Suprapubic skin (tissue), 4 donors: ENCODE measurements around the gene STOML1. TPM values are rescaled to one million over a fixed set of nuclear protein-coding genes. Genes with fewer than 3 reads are reported as not detected.
"Not testable (repeated sequence)": the region's sequence is repeated elsewhere in the genome, so short reads cannot be mapped to it uniquely, and the experiment has no call there.

Source experiments
- DNase-seq, 2 donors: peaks; one replicate each; pipeline ENCODE4 v3.0.0-alpha.2; 2019; ENCODE audit warnings: low spot score in 2 of 2
- H3K27ac ChIP-seq: fragments of 200-600 bp; sonication (generic); one replicate; pipeline ENCODE4 v1.5.1; 2019
- H3K27me3 ChIP-seq: fragments of 200-600 bp; sonication (generic); one replicate; pipeline ENCODE4 v1.5.1; 2019
- H3K36me3 ChIP-seq: fragments of 200-600 bp; sonication (generic); one replicate; pipeline ENCODE4 v1.5.1; 2019
- H3K4me1 ChIP-seq: fragments of 200-600 bp; sonication (generic); one replicate; pipeline ENCODE4 v1.5.1; 2019
- H3K4me3 ChIP-seq: fragments of 200-600 bp; sonication (generic); one replicate; pipeline ENCODE4 v1.5.1; 2019; ENCODE audit warnings: mild to moderate bottlenecking
- H3K9me3 ChIP-seq: fragments of 200-600 bp; sonication (generic); one replicate; pipeline ENCODE4 v1.5.1; 2019
- CTCF ChIP-seq, 2 donors: fragments of 200-600 bp in 1 of 2; fragments of 450-650 bp in 1 of 2; sonication (generic) in 1 of 2; IDR thresholded peaks; one replicate each; pipeline ENCODE4 v1.5.1; 2016 to 2019; ENCODE audit warnings: antibody characterized with exemption in 2 of 2, mild to moderate bottlenecking in 1 of 2, moderate library complexity in 1 of 2
- EP300 ChIP-seq: sonication (generic); formaldehyde crosslinking; IDR thresholded peaks from one replicate; pipeline ENCODE4 v1.6.1; 2017; ENCODE audit warnings: antibody characterized with exemption
- POLR2A ChIP-seq, 2 donors: fragments of 450-650 bp; IDR thresholded peaks; one replicate each; pipeline ENCODE4 v1.6.1; 2017; ENCODE audit warnings: antibody characterized with exemption in 2 of 2, mild to moderate bottlenecking in 2 of 2, moderate library complexity in 2 of 2
- POLR2AphosphoS5 ChIP-seq, 3 donors: sonication (generic); formaldehyde crosslinking; IDR thresholded peaks; one replicate each; pipeline ENCODE4 v1.6.1; 2017; ENCODE audit warnings: antibody characterized with exemption in 3 of 3
- WGBS: methylation state at CpG from one replicate; pipeline ENCODE4 v1.1.5; 2018; 5-methylcytosine and 5-hydroxymethylcytosine counted together
- total RNA-seq, 4 donors: library from RNA; depleted of rRNA; stranded (reverse); fragments of >200 nt; gene quantifications; one replicate each; pipeline ENCODE4 v1.1.0, GENCODE V29; 2016

Gene STOML1
- total RNA-seq, 4 donors from 2014 or later, result 9.7 to 25.3 (median 10.7) TPM

- no peaks in the 10 kb centered on the region for H3K27me3 ChIP-seq
- DNase-seq, result no peak
- TF ChIP-seq EP300 (no peak), CTCF (IDR thresholded peaks at IDR 0.05) (no peak), POLR2AphosphoS5 (IDR thresholded peaks at IDR 0.05) (no peak), POLR2A (IDR thresholded peaks at IDR 0.05) (no peak)
- H3K27ac ChIP-seq, result no peak overlapping the region
- H3K36me3 ChIP-seq, result peaks cover under 1% of the 10 kb centered on the region
- peaks cover 19% of the 10 kb centered on the region for H3K4me1 ChIP-seq
- H3K4me3 ChIP-seq, result no peak overlapping the region
- no peaks in the 10 kb centered on the region for H3K9me3 ChIP-seq
- WGBS, result 89% methylated on average over 10 of the region's 10 CpGs
These were observed 50.0 kb downstream of the STOML1 start for GRCh38 chr15:73941871-73942635.

GRCh38 chr15:73941449-73941848, 50.6 kb downstream of the STOML1 start:
- DNase-seq, result peak in 1 of 2 donors; percentile 34
- Histone ChIP-seq H3K4me3 (no peak overlapping the region), H3K4me1 (peaks cover 23% of the 10 kb centered on the region), H3K9me3 (no peaks in the 10 kb centered on the region), H3K36me3 (no peaks in the 10 kb centered on the region), H3K27me3 (no peaks in the 10 kb centered on the region), H3K27ac (no peak overlapping the region)
- whole genome bisulfite sequencing, result 79% methylated on average over 3 of the region's 3 CpGs
- no peak for TF ChIP-seq CTCF (IDR thresholded peaks at IDR 0.05)
- no peak for TF ChIP-seq POLR2AphosphoS5 (IDR thresholded peaks at IDR 0.05)
- TF ChIP-seq EP300, result no peak
- no peak for TF ChIP-seq POLR2A (IDR thresholded peaks at IDR 0.05)

- Histone ChIP-seq H3K36me3 (no peaks in the 10 kb centered on the region), H3K4me1 (peaks cover 27% of the 10 kb centered on the region), H3K4me3 (no peak overlapping the region), H3K9me3 (no peaks in the 10 kb centered on the region), H3K27ac (no peak overlapping the region), H3K27me3 (no peaks in the 10 kb centered on the region)
- 83% methylated on average over 1 of the region's 1 CpG for WGBS
- TF ChIP-seq EP300, result no peak
- no peak for TF ChIP-seq CTCF (IDR thresholded peaks at IDR 0.05)
- no peak for DNase-seq
These were observed 51.1 kb downstream of the STOML1 start for GRCh38 chr15:73941044-73941443.

GRCh38 chr15:73940061-73940981, 51.8 kb downstream of the STOML1 start:
- peak in 1 of 2 donors; percentile 20 for DNase-seq
- Histone ChIP-seq H3K36me3 (no peaks in the 10 kb centered on the region), H3K27ac (no peak overlapping the region), H3K4me3 (no peak overlapping the region), H3K9me3 (no peaks in the 10 kb centered on the region), H3K4me1 (peaks cover 35% of the 10 kb centered on the region), H3K27me3 (no peaks in the 10 kb centered on the region)
- WGBS, result 71% methylated on average over 7 of the region's 8 CpGs
- TF ChIP-seq EP300 (no peak), CTCF (IDR thresholded peaks at IDR 0.05) (no peak), POLR2A (IDR thresholded peaks at IDR 0.05) (no peak), POLR2AphosphoS5 (IDR thresholded peaks at IDR 0.05) (no peak)

- 70% methylated on average over 4 of the region's 4 CpGs for WGBS
- Histone ChIP-seq H3K4me3 (no peak overlapping the region), H3K9me3 (no peaks in the 10 kb centered on the region), H3K4me1 (peaks cover 42% of the 10 kb centered on the region), H3K36me3 (no peaks in the 10 kb centered on the region), H3K27ac (no peak overlapping the region), H3K27me3 (no peaks in the 10 kb centered on the region)
- peak in 1 of 2 donors; percentile 44 for DNase-seq
- TF ChIP-seq CTCF (IDR thresholded peaks at IDR 0.05), result no peak
These were observed 53.0 kb downstream of the STOML1 start for GRCh38 chr15:73939138-73939537.

- not testable (repeated sequence) for H3K9me3 ChIP-seq, H3K27me3 ChIP-seq, H3K4me3 ChIP-seq, H3K36me3 ChIP-seq, H3K27ac ChIP-seq
- H3K4me1 ChIP-seq, result peaks cover 42% of the 10 kb centered on the region
- DNase-seq, result peak in 1 of 2 donors; percentile 20
- WGBS, result 98% methylated on average over 8 of the region's 8 CpGs
These were observed 53.6 kb downstream of the STOML1 start for GRCh38 chr15:73938516-73938915.
